GM19240 (cell line): ENCODE measurements around the gene ASCC3.
"Not testable (repeated sequence)": the region's sequence is repeated elsewhere in the genome, so short reads cannot be mapped to it uniquely, and the experiment has no call there.

Experiments used
- DNase-seq: peaks from one replicate; pipeline ENCODE4 v3.0.0; 2011; ENCODE audit warnings: low spot score; ENCODE audit not compliant: insufficient read length

ASCC3 gene

GRCh38 chr6:100803264-100804045 is 77.7 kb downstream of the ASCC3 start:
- DNase-seq, result no peak

GRCh38 chr6:100801036-100801435 is 80.1 kb downstream of the ASCC3 start:
- DNase-seq, result no peak

- no peak for DNase-seq
Observed at GRCh38 chr6:100796049-100796823, 84.9 kb downstream of the ASCC3 start.

- no peak for DNase-seq
Observed at GRCh38 chr6:100790084-100790483, 91.0 kb downstream of the ASCC3 start.

GRCh38 chr6:100785982-100786381 is 95.1 kb downstream of the ASCC3 start:
- no peak for DNase-seq

- DNase-seq, result no peak
Observed at GRCh38 chr6:100780648-100781047, 100.5 kb downstream of the ASCC3 start.

GRCh38 chr6:100775667-100776066 is 105.5 kb downstream of the ASCC3 start:
- no peak for DNase-seq

- DNase-seq, result no peak
Observed at GRCh38 chr6:100774681-100775080, 106.4 kb downstream of the ASCC3 start.

GRCh38 chr6:100768816-100769351 is 112.2 kb downstream of the ASCC3 start:
- no peak for DNase-seq

GRCh38 chr6:100763617-100764241 is 117.4 kb downstream of the ASCC3 start:
- no peak for DNase-seq

GRCh38 chr6:100761841-100762240 is 119.3 kb downstream of the ASCC3 start:
- no peak for DNase-seq

GRCh38 chr6:100758386-100758785 is 122.7 kb downstream of the ASCC3 start:
- not testable (repeated sequence) for DNase-seq

GRCh38 chr6:100753421-100753820 is 127.7 kb downstream of the ASCC3 start:
- DNase-seq, result no peak

- DNase-seq, result no peak
Observed at GRCh38 chr6:100751590-100751989, 129.5 kb downstream of the ASCC3 start.

- no peak for DNase-seq
Observed at GRCh38 chr6:100745419-100746041, 135.6 kb downstream of the ASCC3 start.

GRCh38 chr6:100740439-100740838 is 140.7 kb downstream of the ASCC3 start:
- no peak for DNase-seq

GRCh38 chr6:100737720-100738119 is 143.4 kb downstream of the ASCC3 start:
- not testable (repeated sequence) for DNase-seq

- no peak for DNase-seq
Observed at GRCh38 chr6:100731411-100731810, 149.7 kb downstream of the ASCC3 start.

GRCh38 chr6:100730001-100730980 is 150.8 kb downstream of the ASCC3 start:
- no peak for DNase-seq

- no peak for DNase-seq
Observed at GRCh38 chr6:100726666-100727065, 154.5 kb downstream of the ASCC3 start.
